GM12892 (cell line): ENCODE measurements around the gene CGB7.

ENCODE experiments used
- POLR2A ChIP-seq: IDR thresholded peaks from 2 replicates; pipeline ENCODE4 v1.6.1; 2011; ENCODE audit warnings: low read depth, low read length, control low read depth
- POLR2AphosphoS5 ChIP-seq: IDR thresholded peaks from 2 replicates; pipeline ENCODE4 v1.6.1; 2011; ENCODE audit warnings: low read depth, low read length, control low read depth
- TAF1 ChIP-seq: IDR thresholded peaks from 2 replicates; pipeline ENCODE4 v1.6.1; 2011; ENCODE audit warnings: low read depth, mild to moderate bottlenecking, control low read depth, low read length, borderline replicate concordance

DNA sequence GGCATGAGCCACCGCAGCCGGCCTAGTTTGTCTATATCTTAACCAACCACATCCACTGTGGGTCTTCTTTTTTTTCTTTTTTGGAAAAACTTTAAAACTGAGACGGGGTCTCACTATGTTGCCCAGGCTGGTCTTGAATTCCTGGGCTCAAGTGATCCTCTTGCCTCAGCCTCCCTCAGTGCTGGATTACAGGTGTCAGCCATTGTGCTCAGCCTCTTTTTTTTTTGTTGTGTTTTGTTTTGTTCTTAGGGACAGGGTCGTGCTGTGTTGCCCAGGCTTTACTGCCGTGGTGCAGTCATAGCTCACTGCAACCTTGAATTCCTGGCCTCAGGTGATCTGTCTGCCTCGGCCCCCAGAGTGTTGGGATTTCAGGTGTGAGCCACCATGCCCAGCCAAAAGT, 35.1 kb upstream of the CGB7 start:
- TF ChIP-seq POLR2AphosphoS5 (no peak), POLR2A (no peak), TAF1 (no peak)
